Brain microvascular endothelial cell (primary cell): Measurements from ENCODE around the gene ZNF621.

Experiments used
- DNase-seq: peaks from one replicate; pipeline ENCODE4 v3.0.0-alpha.2; 2020
- H3K27ac ChIP-seq: fragments of 250-450 bp; sonication (Bioruptor Pico); 2 replicates; pipeline ENCODE4 v1.5.1; 2020; ENCODE audit warnings: mild to moderate bottlenecking, moderate library complexity
- H3K27me3 ChIP-seq: fragments of 250-450 bp; sonication (Bioruptor Pico); replicated peaks from 2 replicates; pipeline ENCODE4 v1.5.1; 2020; ENCODE audit warnings: mild to moderate bottlenecking
- H3K36me3 ChIP-seq: fragments of 250-450 bp; sonication (Bioruptor Pico); replicated peaks from 2 replicates; pipeline ENCODE4 v1.5.1; 2020; ENCODE audit warnings: mild to moderate bottlenecking
- H3K4me3 ChIP-seq: 2 replicates; pipeline ENCODE4 v1.5.1; 2011; ENCODE audit warnings: low read depth, mild to moderate bottlenecking, control low read depth, low read length, moderate library complexity
- CTCF ChIP-seq: IDR thresholded peaks from 2 replicates; pipeline ENCODE4 v1.5.1; 2011; ENCODE audit warnings: low read depth, mild to moderate bottlenecking, moderate library complexity, low read length, control low read depth, inconsistent platforms; ENCODE audit errors: missing control alignments
- in situ Hi-C: cut with HindIII; loops from 2 replicates; pipeline ENCODE4 v1.10.0; 2017; ENCODE audit warnings: low sequenced_read_pairs, low pct_ligation_motif_present

The ZNF621 gene

GRCh38 chr3:40524568-40525285, at the start of gene ZNF621:
TSS of gene ZNF621 (plus strand) at chr3:40524960. CDS start at chr3:40525841, 881 bp downstream.
- Histone ChIP-seq H3K36me3 (peaks cover 15% of the 10 kb centered on the region), H3K27ac (peak within 1 kb of the TSS; percentile 94), H3K27me3 (no peaks in the 10 kb centered on the region), H3K4me3 (peak within 1 kb of the TSS; percentile 77)
- TF ChIP-seq CTCF = no peak
- peak; percentile 67 for DNase-seq
- in situ Hi-C loops = no loop called here

GRCh38 chr3:40476478-40477470, 48.0 kb upstream of the ZNF621 start, which contains the start of gene ZNF619:
TSS of gene ZNF619 (plus strand) at chr3:40477122. CDS start at chr3:40477980, 858 bp downstream.
- no peaks in the 10 kb centered on the region for H3K36me3 ChIP-seq
- in situ Hi-C loops = no loop called here
- H3K27ac ChIP-seq = peak within 1 kb of the TSS; percentile 73
- no peaks in the 10 kb centered on the region for H3K27me3 ChIP-seq
- H3K4me3 ChIP-seq = peak within 1 kb of the TSS; percentile 89
- DNase-seq = peak; percentile 71
- TF ChIP-seq CTCF = no peak

- in situ Hi-C loops = no loop called here
- TF ChIP-seq CTCF = no peak
- Histone ChIP-seq H3K27ac (no peak overlapping the region), H3K27me3 (no peaks in the 10 kb centered on the region), H3K4me3 (peak overlapping the region; percentile 89), H3K36me3 (peaks cover 2% of the 10 kb centered on the region)
- DNase-seq = no peak
These were observed 47.1 kb upstream of the ZNF621 start for GRCh38 chr3:40477666-40478065.

DNA sequence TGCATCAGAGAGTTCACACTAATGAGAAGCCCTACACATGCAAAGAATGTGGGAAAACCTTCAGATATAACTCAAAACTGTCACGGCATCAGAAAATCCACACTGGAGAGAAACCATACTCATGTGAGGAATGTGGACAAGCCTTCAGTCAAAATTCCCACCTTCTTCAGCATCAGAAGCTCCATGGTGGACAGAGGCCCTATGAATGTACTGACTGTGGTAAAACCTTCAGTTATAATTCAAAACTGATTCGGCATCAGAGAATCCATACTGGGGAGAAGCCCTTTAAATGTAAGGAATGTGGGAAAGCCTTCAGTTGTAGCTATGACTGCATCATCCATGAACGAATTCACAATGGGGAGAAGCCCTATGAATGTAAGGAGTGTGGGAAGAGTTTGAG, 37.6 kb upstream of the ZNF621 start:
- peaks cover 14% of the 10 kb centered on the region for H3K36me3 ChIP-seq
- H3K27me3 ChIP-seq = no peaks in the 10 kb centered on the region
- no peak for DNase-seq
- in situ Hi-C loops = no loop called here
- no peak for TF ChIP-seq CTCF
- no peak overlapping the region for H3K27ac ChIP-seq
- no peak overlapping the region for H3K4me3 ChIP-seq

DNA sequence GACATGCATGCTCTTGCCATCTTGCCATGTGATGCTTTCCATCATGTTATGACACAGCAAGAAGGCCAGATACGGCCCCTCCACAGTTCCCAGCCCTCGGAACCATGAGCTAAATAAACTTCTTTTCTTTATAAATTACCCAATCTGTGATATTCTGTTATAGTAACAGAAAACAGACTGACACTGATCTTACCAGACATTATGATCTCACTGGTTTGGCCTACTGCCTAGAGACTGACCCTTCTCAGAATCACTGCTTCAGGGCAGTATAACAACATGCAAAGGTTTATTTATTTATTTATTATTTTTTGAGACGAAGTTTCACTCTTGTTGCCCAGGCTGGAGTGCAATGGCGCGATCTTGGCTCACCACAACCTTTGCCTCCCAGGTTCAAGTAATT, 33.8 kb upstream of the ZNF621 start:
- in situ Hi-C loops = no loop called here
- peak; percentile 50 for DNase-seq
- no peak for TF ChIP-seq CTCF
- no peak overlapping the region for H3K4me3 ChIP-seq
- no peak overlapping the region for H3K27ac ChIP-seq
- H3K27me3 ChIP-seq = no peaks in the 10 kb centered on the region
- peaks cover 11% of the 10 kb centered on the region for H3K36me3 ChIP-seq
